ENCODE data around the gene TVP23C. TPM values are rescaled to one million over a fixed set of nuclear protein-coding genes. Genes with fewer than 3 reads are reported as not detected.
"Not testable (repeated sequence)": the region's sequence is repeated elsewhere in the genome, so short reads cannot be mapped to it uniquely, and the experiment has no call there.

Gene TVP23C
- total RNA-seq, 1 donor from 2014 or later, result 16.1 TPM

DNA sequence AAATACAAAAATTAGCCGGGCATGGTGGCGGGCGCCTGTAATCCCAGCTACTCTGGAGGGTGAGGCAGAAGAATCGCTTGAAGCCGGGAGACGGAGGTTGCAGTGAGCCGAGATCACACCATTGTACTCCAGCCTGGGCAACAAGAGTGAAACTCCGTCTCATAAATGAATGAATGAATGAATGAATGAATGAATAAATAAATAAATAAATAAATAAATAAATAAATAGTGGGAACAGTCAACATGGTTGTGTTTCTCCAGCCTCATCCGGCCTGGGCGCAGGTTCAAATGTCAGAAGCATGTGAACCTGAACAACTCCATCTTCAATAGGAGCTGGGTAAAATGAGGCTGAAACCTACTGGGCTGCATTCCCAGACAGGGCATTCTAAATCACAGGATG is 1.8 kb downstream of the TVP23C start:
- H3K27me3 Mint-ChIP-seq; H3K4me1 Mint-ChIP-seq; H3K9me3 Mint-ChIP-seq; H3K4me3 Mint-ChIP-seq; H3K27ac Mint-ChIP-seq; POLR2A ChIA-PET; H3K36me3 Mint-ChIP-seq (ENCODE audit: low read depth); CTCF ChIA-PET; ATAC-seq (ENCODE audit: low read depth); intact Hi-C loops (cut with micrococcal nuclease); DNase-seq: not testable (repeated sequence)

DNA sequence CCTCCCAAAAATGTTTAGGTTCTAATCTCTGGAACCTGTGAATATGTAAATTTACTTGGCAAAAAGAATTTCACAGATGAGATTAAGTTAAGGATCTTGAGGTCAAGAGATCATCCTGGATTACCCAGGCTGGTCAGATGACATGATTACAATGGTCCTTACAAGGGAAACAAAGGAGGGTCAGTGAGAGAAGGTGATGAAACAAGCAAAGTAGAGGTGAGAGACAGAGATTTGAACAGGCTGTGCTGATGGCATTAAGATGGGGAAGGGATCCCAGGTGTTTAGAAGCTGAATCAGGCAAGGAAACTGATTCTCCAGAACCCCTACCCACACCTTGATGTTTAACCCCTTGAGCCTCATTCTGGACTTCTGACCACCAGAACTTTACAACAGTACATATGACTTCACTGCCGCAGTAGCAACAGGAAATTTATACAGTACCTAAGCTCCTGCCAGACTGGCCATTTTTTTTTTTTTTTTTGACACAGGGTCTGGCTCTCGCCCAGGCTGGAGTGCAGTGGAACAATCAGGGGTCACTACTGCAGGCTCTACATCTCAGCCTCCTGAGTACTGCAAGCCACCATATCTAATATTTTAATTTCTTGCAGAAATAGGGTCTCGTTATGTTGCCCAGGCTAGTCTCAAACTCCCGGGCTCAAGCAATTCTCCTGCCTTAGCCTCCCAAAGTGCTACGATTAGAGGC is 4.7 kb downstream of the TVP23C start:
- H3K4me3 Mint-ChIP-seq; H3K36me3 Mint-ChIP-seq (ENCODE audit: low read depth); ATAC-seq (ENCODE audit: low read depth); CTCF ChIA-PET; H3K9me3 Mint-ChIP-seq; POLR2A ChIA-PET; DNase-seq; H3K27me3 Mint-ChIP-seq; H3K27ac Mint-ChIP-seq; H3K4me1 Mint-ChIP-seq; intact Hi-C loops (cut with micrococcal nuclease): not testable (repeated sequence)

DNA sequence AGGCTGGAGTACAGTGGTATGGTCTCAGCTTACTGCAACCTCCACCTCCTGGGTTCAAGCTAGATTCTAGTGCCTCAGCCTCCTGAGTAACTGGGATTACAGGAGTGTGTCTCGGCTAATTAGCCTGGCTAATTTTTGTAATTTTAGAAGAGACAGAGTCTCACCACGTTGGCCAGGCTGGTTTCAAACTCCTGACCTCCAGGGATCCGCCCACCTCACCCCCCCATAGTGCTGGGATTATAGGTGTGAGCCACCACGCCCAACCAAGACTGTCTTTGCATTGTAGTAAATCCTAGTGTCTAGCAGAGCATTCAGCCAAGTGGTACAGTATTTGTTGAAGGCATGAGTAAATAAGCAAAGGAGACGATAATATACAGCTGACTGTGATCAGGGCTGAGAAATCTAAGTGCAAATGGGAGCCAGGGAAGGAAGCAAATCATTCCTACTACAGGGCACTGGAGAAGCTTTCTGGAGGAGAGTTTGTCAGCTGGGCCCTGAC is 5.9 kb downstream of the TVP23C start:
- H3K36me3 Mint-ChIP-seq (ENCODE audit: low read depth); DNase-seq; H3K9me3 Mint-ChIP-seq; H3K27me3 Mint-ChIP-seq; H3K27ac Mint-ChIP-seq; H3K4me1 Mint-ChIP-seq; POLR2A ChIA-PET; CTCF ChIA-PET; ATAC-seq (ENCODE audit: low read depth); H3K4me3 Mint-ChIP-seq; intact Hi-C loops (cut with micrococcal nuclease): not testable (repeated sequence)

DNA sequence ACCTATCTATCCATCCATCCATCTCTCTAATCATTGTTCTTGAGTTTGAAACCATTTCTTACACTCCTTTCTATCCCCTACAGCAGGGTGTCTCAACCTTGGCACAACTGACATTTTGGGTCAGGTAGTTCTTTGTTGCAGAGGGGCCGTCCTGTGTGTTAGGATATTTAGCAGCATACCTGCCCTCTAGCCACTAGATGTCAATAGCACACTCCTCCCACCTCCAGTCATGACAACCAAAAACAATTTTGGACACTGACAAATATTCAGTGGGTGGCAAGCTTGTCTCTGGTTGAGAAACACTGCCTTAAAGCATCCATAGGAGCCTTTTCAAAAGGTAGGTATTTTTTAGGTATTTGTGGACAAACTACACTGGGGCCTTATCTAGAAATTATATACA is 10.4 kb downstream of the TVP23C start:
- H3K9me3 Mint-ChIP-seq; intact Hi-C loops (cut with micrococcal nuclease); H3K27ac Mint-ChIP-seq; CTCF ChIA-PET; H3K4me3 Mint-ChIP-seq; POLR2A ChIA-PET; H3K27me3 Mint-ChIP-seq; ATAC-seq (ENCODE audit: low read depth); H3K36me3 Mint-ChIP-seq (ENCODE audit: low read depth); H3K4me1 Mint-ChIP-seq; DNase-seq: not testable (repeated sequence)

DNA sequence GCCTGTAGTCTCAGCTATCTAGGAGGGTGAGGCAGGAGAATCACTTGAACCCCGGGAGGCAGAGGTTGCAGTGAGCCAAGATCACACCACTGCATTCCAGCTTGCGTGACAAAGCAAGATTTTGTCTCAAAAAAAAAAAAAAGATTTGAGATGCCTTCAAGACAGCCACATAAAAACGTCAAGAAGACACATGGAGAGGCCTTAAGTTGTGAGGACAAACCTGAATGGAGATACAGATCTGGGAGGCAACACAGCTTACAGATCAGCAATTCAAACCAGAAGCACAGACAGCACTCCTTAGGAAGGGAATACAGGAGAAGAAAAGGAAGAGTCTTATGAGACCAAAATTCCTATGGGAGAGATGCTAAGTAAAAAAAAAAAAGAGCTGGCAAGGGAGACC is 13.7 kb downstream of the TVP23C start:
- H3K27ac Mint-ChIP-seq; DNase-seq; H3K4me3 Mint-ChIP-seq; CTCF ChIA-PET; H3K9me3 Mint-ChIP-seq; POLR2A ChIA-PET; H3K27me3 Mint-ChIP-seq; ATAC-seq (ENCODE audit: low read depth); intact Hi-C loops (cut with micrococcal nuclease); H3K4me1 Mint-ChIP-seq: not testable (repeated sequence)
- peaks cover 15% of the 10 kb centered on the region for H3K36me3 Mint-ChIP-seq (ENCODE audit: low read depth)

DNA sequence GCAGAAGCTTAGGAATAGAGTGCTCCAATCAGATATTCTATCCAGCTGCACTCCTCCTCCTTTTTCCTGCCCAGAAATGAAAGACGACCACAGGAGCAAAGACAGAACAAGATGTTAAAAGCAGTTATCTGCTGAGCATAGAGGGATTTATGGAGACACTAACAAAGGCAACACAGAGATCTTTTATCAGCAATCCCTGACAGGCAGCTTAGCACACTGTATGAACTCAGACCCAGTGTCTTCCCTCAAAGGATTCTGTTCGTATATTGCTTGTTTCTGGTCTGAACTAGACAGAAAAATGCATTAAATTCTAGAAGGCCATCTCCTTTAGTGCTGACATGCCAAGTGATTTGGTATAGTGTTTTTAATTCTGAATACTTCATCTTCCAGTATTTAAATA is 16.7 kb downstream of the TVP23C start:
- H3K36me3 Mint-ChIP-seq (ENCODE audit: low read depth), result peaks cover 25% of the 10 kb centered on the region
- H3K4me1 Mint-ChIP-seq; H3K27me3 Mint-ChIP-seq; ATAC-seq (ENCODE audit: low read depth); POLR2A ChIA-PET; DNase-seq; H3K9me3 Mint-ChIP-seq; H3K4me3 Mint-ChIP-seq; H3K27ac Mint-ChIP-seq; intact Hi-C loops (cut with micrococcal nuclease); CTCF ChIA-PET: not testable (repeated sequence)

DNA sequence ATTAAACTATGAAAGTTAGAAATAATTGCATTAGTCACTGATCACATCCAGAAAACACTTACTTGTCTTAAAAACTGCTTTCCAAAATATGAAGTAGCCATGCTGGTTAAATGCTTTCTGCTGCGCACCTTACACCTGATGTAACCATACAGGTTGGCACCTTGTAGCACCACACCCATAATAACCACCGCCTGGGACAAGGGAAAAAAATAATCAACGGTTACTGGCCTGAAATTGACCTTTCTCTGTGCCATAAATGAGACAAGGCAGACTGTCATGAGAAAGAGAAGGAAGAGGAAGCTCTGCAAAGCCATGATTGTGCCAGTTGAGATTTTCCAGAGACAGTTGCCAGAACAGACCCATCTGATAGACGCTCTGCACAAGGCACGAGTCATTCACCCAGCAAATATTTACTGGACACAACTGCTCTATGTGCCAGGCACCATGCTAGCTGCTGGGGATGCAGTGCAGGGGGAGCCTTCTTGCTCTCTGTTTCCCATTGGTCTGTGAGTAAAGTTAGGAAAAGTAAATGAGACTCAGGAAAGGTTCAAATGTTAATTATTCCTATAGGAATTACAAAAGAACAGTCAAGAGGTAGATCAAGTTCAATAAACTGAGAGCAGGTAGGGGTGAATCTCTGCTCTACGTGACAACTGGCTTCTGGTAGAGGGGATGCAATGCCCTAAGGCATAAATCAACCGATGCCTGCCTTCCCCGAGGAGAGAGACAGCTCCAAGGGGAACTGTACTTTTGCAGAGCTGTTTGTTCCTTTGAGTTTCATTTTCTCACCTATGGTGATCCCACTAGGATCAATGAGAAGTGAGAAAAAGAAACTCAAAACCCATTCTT is 22.7 kb downstream of the TVP23C start:
- H3K9me3 Mint-ChIP-seq; DNase-seq; H3K27ac Mint-ChIP-seq; H3K4me3 Mint-ChIP-seq; ATAC-seq (ENCODE audit: low read depth); CTCF ChIA-PET; H3K27me3 Mint-ChIP-seq; POLR2A ChIA-PET; intact Hi-C loops (cut with micrococcal nuclease); H3K4me1 Mint-ChIP-seq: not testable (repeated sequence)
- H3K36me3 Mint-ChIP-seq (ENCODE audit: low read depth), result peaks cover 30% of the 10 kb centered on the region

DNA sequence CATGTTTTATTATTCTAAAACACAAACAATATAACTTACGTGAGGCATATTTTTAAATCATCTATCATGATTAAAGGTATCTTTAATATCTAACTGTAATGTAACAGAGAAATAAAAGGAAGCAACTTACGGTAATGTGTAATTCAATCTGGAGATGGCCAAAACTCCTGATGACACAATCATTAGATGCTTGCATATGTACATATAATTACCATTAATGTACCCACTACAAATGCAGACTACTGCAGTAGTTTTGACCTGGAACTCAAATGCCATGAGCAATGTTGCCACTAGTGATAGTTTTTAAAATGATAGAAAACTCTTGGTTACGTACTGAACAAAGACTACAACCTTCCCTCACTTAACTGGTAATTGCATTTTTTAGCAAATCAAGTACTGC is 30.2 kb downstream of the TVP23C start:
- H3K4me3 Mint-ChIP-seq; H3K27ac Mint-ChIP-seq; POLR2A ChIA-PET; DNase-seq; H3K9me3 Mint-ChIP-seq; intact Hi-C loops (cut with micrococcal nuclease); CTCF ChIA-PET; H3K4me1 Mint-ChIP-seq; H3K27me3 Mint-ChIP-seq; ATAC-seq (ENCODE audit: low read depth): not testable (repeated sequence)
- H3K36me3 Mint-ChIP-seq (ENCODE audit: low read depth), result peaks cover 11% of the 10 kb centered on the region

DNA sequence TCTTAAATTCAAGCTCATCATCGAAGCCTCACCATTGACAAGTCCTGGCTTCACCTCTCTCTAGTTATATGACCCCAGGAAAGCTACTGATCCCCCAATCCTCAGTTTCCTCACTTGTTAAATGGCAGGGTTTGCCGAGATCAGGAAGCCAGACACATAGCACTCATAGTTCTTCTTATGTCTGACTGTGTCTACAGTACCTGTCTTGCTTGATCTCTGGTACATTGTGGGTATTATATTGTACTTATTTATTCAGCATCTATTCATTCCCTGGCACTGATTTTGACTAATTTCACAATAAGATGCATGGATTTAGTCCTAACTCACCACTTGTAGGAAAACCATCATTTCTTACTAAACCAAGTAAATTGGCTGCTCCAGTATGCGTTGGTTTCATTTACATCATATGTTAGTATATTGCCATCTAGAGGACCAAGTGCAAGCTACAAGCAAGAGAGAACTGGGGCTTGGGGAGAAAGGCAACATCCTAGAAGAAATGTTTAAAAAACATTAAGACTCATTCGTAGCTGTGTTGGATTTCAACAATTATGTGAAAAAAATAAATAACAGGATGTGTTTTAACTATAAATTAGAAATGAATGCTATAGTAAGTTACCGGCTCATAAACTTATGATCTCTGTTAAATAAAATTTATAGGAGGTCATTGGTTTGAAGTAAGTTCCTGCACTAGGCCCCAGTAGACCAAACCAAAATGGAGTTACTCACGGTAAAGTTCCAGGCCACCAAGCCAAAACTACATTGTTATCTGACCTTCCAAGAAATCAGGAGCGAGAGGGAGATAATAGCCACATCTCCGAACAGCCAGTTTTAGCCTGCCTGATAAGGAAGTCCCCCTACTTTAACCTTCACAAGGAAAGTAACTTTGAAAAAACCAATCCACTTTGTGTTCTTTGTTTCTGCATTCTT is 36.7 kb downstream of the TVP23C start:
- H3K27ac Mint-ChIP-seq; H3K4me3 Mint-ChIP-seq; H3K4me1 Mint-ChIP-seq; ATAC-seq (ENCODE audit: low read depth); H3K27me3 Mint-ChIP-seq; DNase-seq; H3K36me3 Mint-ChIP-seq (ENCODE audit: low read depth); H3K9me3 Mint-ChIP-seq; POLR2A ChIA-PET: not testable (repeated sequence)
- intact Hi-C loops (cut with micrococcal nuclease), result loop anchor here (2.0 kb wide), 1 partner anchor 270 kb away; no protein-coding TSS in a partner anchor
- CTCF ChIA-PET, result interaction anchor here (1.7 kb wide), 1 partner anchor 268 kb away, joined by 3 read pairs; no protein-coding TSS in a partner anchor

DNA sequence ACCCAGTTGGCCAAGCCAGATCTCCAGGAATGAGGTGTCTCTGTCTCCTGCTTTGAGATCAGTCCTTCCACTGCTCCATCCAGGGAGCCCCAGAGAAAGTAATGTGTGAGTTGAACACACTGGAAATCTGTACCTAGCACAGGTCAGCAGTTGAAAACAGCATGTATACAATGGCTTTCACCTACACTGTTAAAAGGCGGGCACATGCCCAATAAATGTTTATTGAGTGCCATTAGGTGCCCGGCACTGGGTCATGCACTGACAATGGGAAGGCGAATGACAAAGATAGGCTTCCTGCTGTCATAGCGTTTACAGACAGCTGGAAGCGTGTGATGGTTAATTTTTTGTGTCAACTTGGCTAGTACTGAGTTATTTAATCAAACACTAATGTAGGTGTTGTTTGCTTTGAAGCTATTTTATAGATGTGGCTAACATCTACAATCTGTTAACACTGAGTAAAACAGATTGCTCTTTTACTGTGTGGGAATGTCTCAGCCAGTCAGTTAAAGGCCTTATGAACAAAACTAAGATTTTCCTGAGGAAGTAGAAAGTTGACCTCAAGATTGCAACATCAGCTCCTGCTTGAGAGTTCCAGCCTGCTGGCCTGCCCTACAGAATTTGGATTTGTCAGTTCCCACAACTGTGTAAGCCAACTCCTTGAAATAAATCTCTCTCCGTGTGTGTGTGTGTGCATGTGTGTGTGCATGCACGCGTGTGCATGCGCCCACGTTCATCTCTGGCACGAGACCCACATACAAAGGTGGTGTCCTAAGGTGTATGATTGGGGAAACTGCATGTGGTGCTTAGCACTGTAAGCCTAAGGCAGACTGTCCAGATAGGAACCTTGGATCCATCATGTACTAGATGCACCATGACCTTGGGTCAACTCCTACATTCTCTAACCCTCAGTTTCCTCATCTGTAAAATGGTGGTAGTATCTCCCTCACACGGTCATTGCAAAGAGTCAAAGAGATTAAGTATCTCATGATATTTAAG is 38.0 kb downstream of the TVP23C start:
- DNase-seq; H3K4me1 Mint-ChIP-seq; H3K27me3 Mint-ChIP-seq; intact Hi-C loops (cut with micrococcal nuclease); H3K9me3 Mint-ChIP-seq; H3K36me3 Mint-ChIP-seq (ENCODE audit: low read depth); H3K4me3 Mint-ChIP-seq; H3K27ac Mint-ChIP-seq; ATAC-seq (ENCODE audit: low read depth); POLR2A ChIA-PET: not testable (repeated sequence)
- CTCF ChIA-PET, result interaction anchor here (1.7 kb wide), 1 partner anchor 267 kb away, joined by 3 read pairs; no protein-coding TSS in a partner anchor
